ENCODE results near the gene TGM2.

TGM2 gene

GRCh38 chr20:38177201-38177600 is 12.1 kb upstream of the TGM2 start:
- DNase-seq (ENCODE audit: low read depth) = no peak

DNA sequence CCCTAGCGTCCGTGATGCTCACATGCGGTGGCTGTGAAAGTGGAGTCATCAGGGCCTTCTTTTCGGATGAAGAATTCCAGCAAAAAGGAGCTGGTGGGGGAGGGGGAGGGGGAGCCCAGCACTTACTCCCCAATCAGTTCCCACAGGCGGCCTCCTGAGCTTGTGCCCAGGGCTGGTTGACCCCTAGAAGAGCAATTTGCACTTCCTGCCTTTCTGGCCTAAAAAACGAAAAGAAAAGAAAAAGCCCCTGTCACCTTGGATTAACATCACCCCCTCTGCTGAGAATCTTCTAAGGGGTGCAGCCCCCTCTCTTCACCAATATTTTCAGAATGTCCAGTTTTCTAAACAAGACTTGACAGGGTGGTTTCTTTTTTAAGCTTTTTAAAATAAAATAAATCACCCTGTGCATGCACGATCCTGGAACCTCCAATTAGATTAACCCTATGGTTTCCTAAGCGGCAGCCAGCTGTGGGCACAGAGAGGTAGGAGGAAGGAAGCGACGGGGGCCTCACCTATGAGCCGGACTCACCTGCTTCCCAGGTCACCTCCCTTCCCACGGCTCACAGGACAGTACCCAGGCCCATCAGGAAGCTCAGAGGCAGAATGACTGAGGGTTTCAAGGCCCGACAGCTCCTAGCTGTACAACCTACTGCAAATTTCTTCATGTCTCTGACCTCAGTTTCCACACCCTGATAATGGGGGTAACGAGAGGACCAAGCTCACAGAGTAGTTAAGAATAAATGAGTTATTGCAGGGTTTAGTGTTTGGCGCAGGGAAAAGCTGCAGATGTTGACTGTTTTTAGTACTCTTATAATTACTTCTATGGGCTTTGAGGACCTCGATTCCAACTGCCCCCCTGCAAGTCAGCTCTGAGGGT is 10.5 kb upstream of the TGM2 start:
- DNase-seq (ENCODE audit: low read depth) = no peak

DNA sequence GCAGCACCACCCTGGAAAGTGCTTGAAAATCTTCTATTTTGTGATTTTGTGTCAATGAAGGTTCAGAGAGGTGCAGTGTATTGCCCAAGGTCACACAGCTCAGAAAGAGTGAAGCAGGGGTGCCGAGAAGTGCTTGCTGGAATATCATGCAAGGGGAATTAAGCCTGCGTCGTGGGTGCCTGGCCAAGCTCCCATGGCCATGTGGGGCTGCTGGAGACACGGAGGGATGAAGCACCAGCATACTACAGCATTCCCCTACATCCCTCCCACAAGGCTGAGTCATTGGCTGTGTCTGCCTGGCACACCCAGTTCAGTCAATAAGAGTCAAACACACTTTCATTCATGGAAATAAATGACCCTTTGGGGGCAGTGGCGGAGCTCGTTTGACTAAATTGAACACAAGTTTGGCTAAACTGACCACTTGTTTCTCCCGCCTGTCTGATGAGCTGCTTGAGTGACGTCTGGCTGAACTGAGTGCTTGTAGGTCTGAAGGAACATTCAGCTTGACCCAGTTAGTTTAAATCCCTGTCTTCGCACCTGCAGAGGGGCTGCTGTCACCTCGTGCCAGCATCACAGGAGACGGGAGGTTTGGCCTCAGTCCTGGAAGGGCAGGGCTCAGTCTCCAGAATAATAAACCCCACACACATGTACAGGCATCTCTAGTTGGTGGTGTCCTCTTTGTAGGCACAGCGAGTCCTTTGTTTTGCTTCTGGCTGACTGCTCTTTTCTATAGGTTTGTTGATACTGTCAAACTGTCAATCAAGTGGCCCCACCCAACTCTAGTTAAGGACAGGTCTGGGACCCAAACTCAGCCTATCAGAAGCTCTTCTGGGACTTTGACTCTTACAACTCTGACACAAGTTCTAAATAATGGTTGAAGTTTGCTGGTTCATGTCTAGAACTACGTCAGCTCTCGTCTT is 8.4 kb upstream of the TGM2 start:
- no peak for DNase-seq (ENCODE audit: low read depth)

- no peak for DNase-seq (ENCODE audit: low read depth)
Measured at GRCh38 chr20:38172408-38172807, 7.3 kb upstream of the TGM2 start.

DNA sequence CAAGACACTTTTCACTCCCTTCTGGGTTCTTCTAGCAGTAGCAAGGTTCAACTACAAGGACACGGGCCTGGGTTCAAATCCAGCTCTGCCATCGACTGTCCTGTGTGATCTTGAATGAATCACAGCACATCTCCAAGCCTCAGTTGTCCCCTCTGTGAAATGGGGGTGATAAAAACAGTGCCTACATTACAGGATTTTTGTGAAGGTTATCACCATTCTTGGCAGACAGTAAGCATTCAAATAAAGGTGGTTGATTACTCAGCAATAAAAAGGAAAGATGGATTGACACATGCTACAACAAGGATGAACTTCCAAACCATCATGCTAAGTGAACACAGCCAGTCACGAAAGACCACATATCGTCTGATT is 6.6 kb upstream of the TGM2 start:
- no peak for DNase-seq (ENCODE audit: low read depth)

GRCh38 chr20:38170826-38171674 is 6.0 kb upstream of the TGM2 start:
- no peak for DNase-seq (ENCODE audit: low read depth)

GRCh38 chr20:38170219-38170825 is 5.3 kb upstream of the TGM2 start:
- DNase-seq (ENCODE audit: low read depth) = no peak

DNA sequence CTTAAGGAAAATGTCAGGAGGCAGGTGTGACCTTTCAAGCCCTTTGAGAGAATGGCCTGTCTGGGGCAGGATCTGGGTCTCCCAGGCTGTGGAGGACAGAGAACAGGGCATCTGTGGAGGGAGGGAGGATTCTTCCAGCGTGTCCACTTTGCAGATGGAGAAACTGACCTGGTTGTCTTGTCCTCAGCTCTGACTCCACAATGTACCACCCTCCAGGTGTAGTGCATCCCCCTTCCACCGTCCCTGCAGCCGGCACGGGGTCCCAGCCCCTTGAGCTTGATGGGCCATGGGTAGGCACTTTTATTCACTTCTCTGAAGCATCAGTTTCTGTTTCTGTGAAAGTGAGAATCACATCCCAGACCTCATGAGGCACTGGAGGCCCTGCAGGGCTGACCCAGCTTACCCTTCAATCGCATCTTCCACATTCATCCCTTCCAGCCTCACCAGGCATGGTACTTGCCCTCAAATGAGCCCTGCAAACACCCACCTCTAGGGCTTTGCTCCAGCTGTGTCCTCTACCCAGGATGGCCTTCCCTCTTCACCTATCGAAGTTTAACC is 4.6 kb upstream of the TGM2 start:
- DNase-seq (ENCODE audit: low read depth) = no peak

GRCh38 chr20:38168791-38169589 is 3.9 kb upstream of the TGM2 start:
- no peak for DNase-seq (ENCODE audit: low read depth)

GRCh38 chr20:38167851-38168760 is 3.0 kb upstream of the TGM2 start:
- no peak for DNase-seq (ENCODE audit: low read depth)

- no peak for DNase-seq (ENCODE audit: low read depth)
Measured at GRCh38 chr20:38167328-38167850, 2.3 kb upstream of the TGM2 start.

- no peak for DNase-seq (ENCODE audit: low read depth)
Measured at GRCh38 chr20:38166703-38167233, 1.7 kb upstream of the TGM2 start.

GRCh38 chr20:38165966-38166702 is 1.1 kb upstream of the TGM2 start:
- DNase-seq (ENCODE audit: low read depth) = no peak

DNA sequence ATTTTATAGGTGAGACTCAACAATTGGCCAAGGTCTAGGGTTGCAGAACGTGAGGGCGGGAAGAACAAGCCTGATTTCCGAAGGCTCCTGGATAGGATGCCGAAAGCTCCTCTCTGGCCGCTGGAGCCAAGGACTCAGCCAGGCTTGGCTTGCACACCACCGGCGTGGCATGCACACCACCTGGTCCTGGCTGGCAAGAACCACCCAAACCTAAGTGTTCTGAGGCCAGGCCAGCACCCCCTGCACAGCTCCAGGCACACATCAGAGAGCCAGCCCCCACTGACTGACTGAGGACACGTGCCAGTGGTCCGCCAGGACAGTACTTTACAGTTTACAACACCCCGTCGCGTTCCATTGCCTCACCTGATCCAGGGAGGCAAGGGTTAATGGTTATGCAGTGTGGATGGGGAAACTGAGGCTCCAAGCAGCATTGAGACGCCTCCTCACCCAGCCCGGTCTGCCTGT is 414 bp downstream of the TGM2 start:
- DNase-seq (ENCODE audit: low read depth) = no peak

- DNase-seq (ENCODE audit: low read depth) = no peak
Measured at GRCh38 chr20:38164069-38164468, 1.0 kb downstream of the TGM2 start.

DNA sequence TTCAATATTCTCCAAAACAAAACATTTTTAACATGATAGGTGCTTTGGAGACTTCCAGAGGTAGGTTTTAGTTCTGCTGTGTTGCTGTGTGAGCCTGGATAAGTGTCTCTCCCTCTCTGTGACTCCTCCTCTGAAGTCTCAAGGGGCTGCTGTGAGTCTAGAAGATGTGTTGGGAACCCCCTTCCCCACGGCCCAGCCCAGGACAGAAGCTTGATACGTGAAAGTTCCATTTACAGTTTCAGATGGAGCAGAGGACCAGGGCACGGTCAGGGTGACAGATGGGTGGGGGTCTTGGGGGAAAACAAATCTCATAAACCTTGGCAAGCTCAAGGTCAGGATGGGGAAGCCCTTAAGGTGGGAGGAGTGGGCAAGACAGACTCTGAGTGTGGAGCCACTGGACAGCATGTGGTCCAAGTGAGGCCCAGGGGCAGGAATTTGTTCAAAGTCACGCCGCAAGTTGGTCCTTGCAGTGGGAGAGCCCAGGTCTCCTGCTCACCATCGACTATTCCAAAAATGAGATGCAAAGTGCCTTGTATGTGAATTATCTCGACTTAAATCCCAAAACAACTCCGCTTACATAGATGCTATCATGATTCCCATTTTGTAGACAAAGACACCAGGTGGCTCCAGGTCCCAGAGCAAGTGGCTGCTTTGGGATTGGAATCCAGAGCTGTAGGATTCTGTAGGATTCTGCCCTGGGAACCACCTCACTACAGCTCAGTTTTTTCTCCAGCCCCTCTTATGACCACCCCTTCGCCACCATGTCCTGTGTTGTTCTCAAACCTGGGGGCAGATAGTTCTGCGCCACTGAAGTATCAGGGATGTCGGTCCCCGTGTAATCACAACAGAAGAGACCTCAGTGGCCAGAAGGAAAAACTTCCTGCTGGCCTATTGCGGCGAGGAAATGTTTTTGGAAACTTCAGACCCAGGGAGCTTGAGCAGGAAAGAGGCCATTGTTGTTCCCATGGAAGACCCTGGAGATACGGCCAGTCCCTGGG is 1.9 kb downstream of the TGM2 start:
- DNase-seq (ENCODE audit: low read depth) = no peak

DNA sequence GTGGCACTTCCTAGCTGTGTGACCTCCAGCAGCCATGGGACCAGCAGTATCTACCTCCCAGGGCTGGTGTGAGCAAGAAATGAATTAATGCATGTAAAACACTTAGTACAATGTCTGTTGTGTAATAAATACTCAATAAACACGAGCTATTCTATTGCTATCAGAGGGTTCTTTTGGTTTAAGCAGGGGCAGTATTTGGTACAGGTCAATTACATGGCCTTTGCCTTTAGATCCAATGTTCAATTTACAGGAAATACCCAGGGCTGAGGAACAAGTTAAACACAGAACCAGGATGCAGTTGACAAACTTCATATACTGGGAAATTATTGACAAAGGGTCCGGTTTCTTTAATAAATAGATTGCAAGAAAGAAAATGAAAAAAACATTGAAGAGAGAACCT is 2.9 kb downstream of the TGM2 start:
- no peak for DNase-seq (ENCODE audit: low read depth)

Measured in activated T-helper 9 cell treated with anti-CD3 and anti-CD28 coated beads, Interleukin-2, amount 50 U/mL, for 16 hours (primary cell).